Measurements from ENCODE around the gene METTL4. TPM values are rescaled to one million over a fixed set of nuclear protein-coding genes. Genes with fewer than 3 reads are reported as not detected.

The METTL4 gene
- 9.0 and 11.5 TPM in 2 replicates for total RNA-seq

DNA sequence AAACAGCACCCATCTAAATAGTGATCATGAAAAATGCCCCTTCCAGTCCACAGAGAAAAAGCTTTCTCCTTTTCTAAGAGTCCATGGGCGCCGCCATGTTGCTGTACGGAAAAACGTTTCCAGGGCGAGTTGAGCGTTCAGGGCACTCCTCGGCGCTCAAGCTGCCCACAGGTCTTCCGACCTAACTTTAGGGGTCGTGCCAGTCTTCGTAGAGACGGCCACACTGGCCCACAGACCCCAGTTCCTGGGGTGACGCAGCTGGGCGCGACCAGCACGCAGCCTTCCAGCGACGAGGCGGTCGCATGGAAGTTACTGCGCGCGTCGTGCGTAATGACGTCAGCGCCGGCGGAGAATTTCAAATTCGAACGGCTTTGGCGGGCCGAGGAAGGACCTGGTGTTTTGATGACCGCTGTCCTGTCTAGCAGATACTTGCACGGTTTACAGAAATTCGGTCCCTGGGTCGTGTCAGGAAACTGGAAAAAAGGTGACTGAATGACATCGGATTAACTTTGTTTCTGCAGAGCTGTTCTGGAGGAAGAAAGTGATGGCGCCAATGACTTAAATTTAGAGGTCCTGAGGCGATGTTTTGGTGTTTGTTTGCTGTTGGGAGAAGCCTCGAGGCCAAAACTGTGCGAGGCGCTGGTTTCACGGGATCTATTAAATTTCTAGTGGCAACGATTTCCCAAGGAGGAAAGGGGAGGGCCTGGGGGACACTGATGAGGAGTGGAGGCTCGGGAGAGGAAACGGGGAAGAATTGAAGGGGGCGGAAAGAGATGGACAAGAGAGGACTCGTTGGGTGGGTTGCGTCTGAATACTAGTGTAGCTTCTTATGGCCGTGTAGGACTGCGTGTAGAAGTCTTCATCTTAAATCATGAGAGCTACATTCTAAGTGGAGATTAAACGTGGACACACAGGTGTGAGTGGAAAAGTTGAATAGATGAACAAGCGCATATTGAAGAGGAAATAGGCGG, at the start of gene METTL4, which contains the start of gene NDC80:
TSS of gene METTL4 (minus strand) at position 306 of the 971 bp plus-strand sequence. CDS start 4,289 bp downstream, outside the sequence.
TSS of gene NDC80 (plus strand) at position 358 of the 971 bp plus-strand sequence. CDS start 1,429 bp downstream, outside the sequence.

Other genes with a start within 250 kb of the METTL4 start
- gene NDC80, start 52 bp upstream of the METTL4 start, total RNA-seq: 3.8 and 4.9 TPM in 2 replicates
- 49.6 and 59.9 TPM in 2 replicates for gene SMCHD1, start 84.2 kb upstream of the METTL4 start, total RNA-seq

All from dermis lymphatic vessel endothelial cell (primary cell).